K562 (cell line): ENCODE results near the gene B4GALT7. TPM values are rescaled to one million over a fixed set of nuclear protein-coding genes. Genes with fewer than 3 reads are reported as not detected.

ENCODE experiments used
- ATAC-seq: fragments of 200-7000 bp; cut with Tn5 transposase; 3 replicates; pipeline ENCODE4 v1.9.1; 2020; ENCODE audit warnings: moderate library complexity
- BruUV-seq: library from RNA; stranded (reverse); fragments of 400-500 nt; replicated peaks from 2 replicates; lab custom pipeline; 2021; lab: Mats Ljungman, UMichigan
- CTCF ChIA-PET: fragments of 300-600 bp; formaldehyde crosslinking; extraction: SDS; loops from one replicate; lab custom pipeline; 2021; ENCODE audit warnings: low intra/inter-chr PET ratio; lab: Yijun Ruan, JAX
- POLR2A ChIA-PET: fragments of 300-600, 350-650 bp; sonication (Branson Sonifier 250); formaldehyde crosslinking; extraction: SDS; loops from one replicate; lab custom pipeline; 2021; ENCODE audit warnings: antibody characterized with exemption, inconsistent platforms; lab: Yijun Ruan, JAX
- DNase-seq, 4 experiments: peaks; one replicate each; pipeline versions ENCODE4 v3.0.0 to v3.0.0-alpha.2; 2011 to 2018; ENCODE audit warnings: low spot score in 3 of 4, mixed read lengths in 3 of 4; ENCODE audit errors: extremely low read depth in 1 of 4
- FAIRE-seq: peaks from 2 replicates; lab custom pipeline; 2011; peaks lifted over from hg19 to GRCh38; lab: Jason Lieb, UNC
- H2AFZ ChIP-seq: 2 replicates; pipeline ENCODE4 v1.6.0; 2011; ENCODE audit warnings: low read depth, low read length, control low read depth, inconsistent platforms
- H3K27ac ChIP-seq: fragments of 200-600 bp; 3 replicates; pipeline ENCODE4 v1.8.0; 2011; ENCODE audit warnings: low read depth, mild to moderate bottlenecking, control low read depth, inconsistent platforms, low read length, moderate library complexity, mixed read lengths; ENCODE audit errors: extremely low read depth
- H3K27me3 ChIP-seq, 2 experiments: fragments of 300-600 bp in 1 of 2; 2 replicates in 1 of 2; 3 replicates in 1 of 2; pipeline versions ENCODE4 v1.6.0 to v1.8.0; 2011; ENCODE audit warnings: inconsistent platforms in 2 of 2, low read length in 2 of 2, mild to moderate bottlenecking in 1 of 2, mixed read lengths in 1 of 2, moderate library complexity in 1 of 2; ENCODE audit not compliant: control insufficient read depth in 2 of 2, insufficient read depth in 2 of 2
- H3K36me3 ChIP-seq: fragments of 300-600 bp; 3 replicates; pipeline ENCODE4 v1.8.0; 2011; ENCODE audit warnings: mild to moderate bottlenecking, low read length, inconsistent platforms; ENCODE audit not compliant: control insufficient read depth, insufficient read depth
- H3K4me1 ChIP-seq, 2 experiments: fragments of 200-600 bp in 1 of 2; replicated peaks in 1 of 2; 2 replicates in 1 of 2; 3 replicates in 1 of 2; pipeline versions ENCODE4 v1.5.1 to v1.8.0; 2011; ENCODE audit warnings: inconsistent platforms in 2 of 2, low read length in 2 of 2, mild to moderate bottlenecking in 1 of 2, mixed read lengths in 1 of 2, moderate library complexity in 1 of 2; ENCODE audit not compliant: control insufficient read depth in 2 of 2, insufficient read depth in 2 of 2
- H3K4me2 ChIP-seq: 2 replicates; pipeline ENCODE4 v1.6.1; 2011; ENCODE audit warnings: low read length, control low read depth, inconsistent platforms, mixed read lengths; ENCODE audit not compliant: insufficient read depth
- H3K4me3 ChIP-seq: fragments of 200-600 bp; sonication (generic), shearing (Covaris generic); 2 replicates; pipeline ENCODE4 v1.5.1; 2016; ENCODE audit warnings: control low read depth, inconsistent platforms
- H3K79me2 ChIP-seq: fragments of 200-600 bp; 3 replicates; pipeline ENCODE4 v1.8.0; 2011; ENCODE audit warnings: low read length, inconsistent platforms; ENCODE audit not compliant: control insufficient read depth, insufficient read depth
- H3K9ac ChIP-seq, 2 experiments: 2 replicates each; pipeline versions ENCODE4 v1.6.0 to v1.6.1; 2011; ENCODE audit warnings: low read depth in 2 of 2, low read length in 2 of 2, control low read depth in 1 of 2, inconsistent platforms in 1 of 2, mild to moderate bottlenecking in 1 of 2, mixed read lengths in 1 of 2; ENCODE audit not compliant: insufficient read depth in 1 of 2
- H3K9me1 ChIP-seq: one replicate; pipeline ENCODE4 v1.6.0; 2011; ENCODE audit warnings: inconsistent platforms, mild to moderate bottlenecking, low read length, moderate library complexity; ENCODE audit not compliant: control insufficient read depth, insufficient read depth
- H3K9me3 ChIP-seq: replicated peaks from 2 replicates; pipeline ENCODE4 v1.5.1; 2011; ENCODE audit warnings: low read depth, low read length, inconsistent platforms; ENCODE audit not compliant: control insufficient read depth, insufficient read depth
- H4K20me1 ChIP-seq: replicated peaks from 2 replicates; pipeline ENCODE4 v1.6.1; 2011; ENCODE audit warnings: low read length, inconsistent platforms, mixed read lengths; ENCODE audit not compliant: control insufficient read depth, insufficient read depth
- CBFA2T3 ChIP-seq: fragments of 450-650 bp; IDR thresholded peaks from 2 replicates; pipeline ENCODE4 v1.6.1; 2017
- FOSL1 ChIP-seq: fragments of 200-800 bp; sonication (Bioruptor generic); conservative IDR thresholded peaks from 2 replicates; pipeline ENCODE4 v1.6.1; 2016; ENCODE audit warnings: missing genetic modification characterization, missing compliant biosample characterization
- HNRNPLL ChIP-seq: fragments of 200-400 bp; formaldehyde crosslinking; IDR thresholded peaks from 2 replicates; pipeline ENCODE4 v1.6.1; 2017; ENCODE audit warnings: low read length, low read depth, mild to moderate bottlenecking; ENCODE audit not compliant: poor library complexity, severe bottlenecking
- MIER1 ChIP-seq: fragments of 450-650 bp; IDR thresholded peaks from 2 replicates; pipeline ENCODE4 v1.6.1; 2016; ENCODE audit warnings: antibody characterized with exemption, mild to moderate bottlenecking, low read depth
- MYBL2 ChIP-seq, 2 experiments: fragments of 450-650 bp in 1 of 2; sonication (generic) in 1 of 2; formaldehyde crosslinking in 1 of 2; IDR thresholded peaks; 2 replicates each; pipeline versions ENCODE4 v1.6.1 to v1.8.1; 2017 to 2022; ENCODE audit warnings: borderline replicate concordance in 1 of 2, inconsistent platforms in 1 of 2, low read depth in 1 of 2, mild to moderate bottlenecking in 1 of 2, missing genetic modification reagents in 1 of 2, moderate library complexity in 1 of 2
- SRSF1 ChIP-seq: fragments of 200-400 bp; formaldehyde crosslinking; IDR thresholded peaks from 2 replicates; pipeline ENCODE4 v1.6.1; 2017; ENCODE audit warnings: mild to moderate bottlenecking, low read depth, low read length, moderate library complexity
- ZNF507 ChIP-seq: conservative IDR thresholded peaks from 2 replicates; pipeline ENCODE4 v1.6.1; 2017; ENCODE audit warnings: missing genetic modification characterization, missing compliant biosample characterization
- ZNF766 ChIP-seq: fragments of 200-800 bp; sonication (Bioruptor generic); conservative IDR thresholded peaks from 2 replicates; pipeline ENCODE4 v1.6.1; 2016; ENCODE audit warnings: missing genetic modification characterization, missing compliant biosample characterization
- WGBS: fragments of 100-300 bp; shearing (Covaris generic); methylation state at CpG from one replicate; pipeline ENCODE4 v1.1.6; 2016; ENCODE audit warnings: low coverage, mixed read lengths; ENCODE audit not compliant: insufficient coverage; ENCODE audit errors: missing lambda C conversion rate; 5-methylcytosine and 5-hydroxymethylcytosine counted together
- in situ Hi-C: fragments of 300-500 bp; cut with MboI; formaldehyde crosslinking; loops from 4 replicates; pipeline ENCODE4 v1.15.0; 2018; ENCODE audit warnings: inconsistent platforms, mixed read lengths
- intact Hi-C: fragments of 100-400 bp; cut with micrococcal nuclease; formaldehyde crosslinking; loops from 2 replicates; pipeline ENCODE4 v1.14.2; 2022
- polyA plus RNA-seq, 8 experiments: library from polyadenylated mRNA; depleted of rRNA in 4 of 8; stranded (reverse) in 5 of 8; unstranded in 3 of 8; fragments of >200 nt; fragmentation: Nextera tagmentation in 2 of 8; fragmentation: Illumina TruSeq in 1 of 8; extraction: Ambion mirVana in 2 of 8; extraction: Trizol in 1 of 8; gene quantifications; 2 replicates each; pipeline versions ENCODE4 v1.2.1 to v1.2.3, GENCODE V29; 2011 to 2014; ENCODE audit warnings: inconsistent platforms in 1 of 8, missing spikeins in 1 of 8
- total RNA-seq, 7 experiments: library from RNA; depleted of rRNA in 6 of 7; stranded (reverse); fragments of >200 nt in 6 of 7; fragmentation: Illumina TruSeq in 2 of 7; extraction: Trizol in 2 of 7; gene quantifications; 2 replicates each; pipeline versions ENCODE4 v1.2.1 to v1.2.3, GENCODE V29; 2011 to 2021; ENCODE audit warnings: low replicate concordance in 1 of 7

The B4GALT7 gene
- total and polyA plus RNA-seq, 9 of the 15 experiments (the other 6 are each of a cell fraction or from before 2014, with no cell fraction given) = 0.34 to 17.7 (median 9.1) TPM

DNA sequence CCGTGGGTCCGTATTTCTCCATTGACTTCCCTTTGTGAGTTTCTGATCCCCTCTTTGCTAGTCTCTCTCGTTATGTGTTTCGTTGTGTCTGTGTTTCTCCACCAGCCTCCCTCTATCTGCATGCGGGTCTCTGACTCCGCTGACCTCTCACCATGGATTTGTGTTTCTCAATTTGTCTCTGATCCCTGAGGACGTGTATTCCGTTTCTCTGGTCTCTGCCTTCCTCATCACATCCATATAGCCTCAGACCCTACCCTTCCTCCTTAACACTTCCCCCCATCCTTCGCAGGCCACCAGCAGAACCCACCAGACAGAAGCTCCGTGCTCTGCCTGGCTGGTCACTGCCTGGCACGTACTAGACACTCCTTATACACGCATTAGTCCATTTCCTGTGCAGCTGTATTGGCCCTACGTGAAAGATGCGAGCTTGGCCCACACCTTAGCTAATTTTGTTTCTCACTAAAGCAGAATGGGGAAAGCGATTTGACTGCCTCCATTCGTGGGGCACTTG lies 631 bp downstream of the B4GALT7 start (continued):
- TF ChIP-seq FOSL1 (tag) (no peak), HNRNPLL (peak; percentile 3), MIER1 (peak; percentile 60; the same call in 1 of the 2 replicates), ZNF766 (CRISPR knock-in tag) (0 out of 2 replicates have a peak, but pooled peaks have one; percentile 26), CBFA2T3 (no peak), ZNF507 (tag) (no peak)

DNA sequence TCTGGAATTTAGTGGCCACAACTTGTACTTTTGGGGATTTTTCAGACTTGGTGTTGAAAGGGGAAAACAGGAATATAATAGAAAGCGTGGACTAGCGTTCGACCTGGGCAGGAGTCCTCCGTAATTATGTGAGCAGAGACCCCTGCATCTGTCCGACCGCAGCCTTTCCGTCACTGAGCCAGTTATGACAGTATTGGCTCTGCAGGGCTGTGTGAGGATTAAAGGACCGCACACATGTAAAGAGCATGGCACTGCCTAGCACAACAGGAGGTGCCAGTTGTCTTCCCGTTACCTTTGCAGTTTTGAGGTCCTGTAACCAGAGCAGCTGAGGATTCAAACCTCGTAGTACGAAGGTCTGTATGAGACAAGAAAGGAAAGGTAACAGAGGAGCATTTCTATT lies 1.2 kb downstream of the B4GALT7 start:
- Histone ChIP-seq H3K4me2 (peak overlapping the region; percentile 99), H3K27me3 (no peaks in the 10 kb centered on the region), H3K36me3 (peaks cover 8% of the 10 kb centered on the region), H3K4me3 (peak overlapping the region; percentile 92), H3K9me1 (no peaks in the 10 kb centered on the region), H3K9me3 (no peaks in the 10 kb centered on the region), H3K4me1 (peaks cover 13 to 27% of the 10 kb centered on the region in 2 experiments; a peak in 4 of 5 replicates), H4K20me1 (no peaks in the 10 kb centered on the region), H3K27ac (no peak overlapping the region; the same call in 2 of the 3 replicates), H3K9ac (peak overlapping the region; percentile 87 to 92; a peak in 2 of 4 replicates), H3K79me2 (peaks cover 14% of the 10 kb centered on the region; the same call in 2 of the 3 replicates), H2AFZ (no peak overlapping the region)
- FAIRE-seq (no peak), ATAC-seq (no peak), DNase-seq (no peak)
- TSS peak; percentile 51 for BruUV-seq
- intact Hi-C loops = loop anchor here (1.0 to 5.0 kb wide), 2 partner anchors 40 to 471 kb away; no protein-coding TSS in a partner anchor
- WGBS = 90% methylated on average over 11 of the region's 11 CpGs
- POLR2A ChIA-PET = interaction anchor here (0.7 to 2.1 kb wide), 5 partner anchors 8 to 143 kb away, joined by 3 to 10 read pairs (median 3); no protein-coding TSS in a partner anchor
- in situ Hi-C loops = loop anchor here (25.0 kb wide), 1 partner anchor 461 kb away; no protein-coding TSS in a partner anchor
- CTCF ChIA-PET = no interaction called here
- no peak for TF ChIP-seq SRSF1
- no peak for TF ChIP-seq MYBL2 (IDR thresholded peaks at IDR 0.05; ENCODE audit: low read depth)
- TF ChIP-seq MYBL2 (CRISPR knock-in tag; IDR thresholded peaks at IDR 0.05; ENCODE audit: borderline replicate concordance) = 0 out of 2 replicates have a peak, but pooled peaks have one; percentile 51
